Type B pancreatic cell (in vitro differentiated cells): Measurements from ENCODE around the gene RBL1. TPM values are rescaled to one million over a fixed set of nuclear protein-coding genes. Genes with fewer than 3 reads are reported as not detected.
A peak's percentile ranks its signal among the peaks of the same experiment; 100 is the strongest.

Source experiments
- DNase-seq: peaks from one replicate; pipeline ENCODE4 v3.0.0; 2021; ENCODE audit warnings: mixed read lengths; ENCODE audit not compliant: unreplicated experiment; ENCODE audit errors: extremely low spot score
- H3K27ac Mint-ChIP-seq: 2 replicates; pipeline ENCODE4 v1.8.0; 2021; ENCODE audit warnings: mild to moderate bottlenecking, mixed read lengths
- H3K27me3 Mint-ChIP-seq: 2 replicates; pipeline ENCODE4 v1.8.0; 2021; ENCODE audit warnings: mixed read lengths
- H3K36me3 Mint-ChIP-seq: 2 replicates; pipeline ENCODE4 v1.8.0; 2021; ENCODE audit warnings: mixed read lengths
- H3K4me1 Mint-ChIP-seq: one replicate; pipeline ENCODE4 v1.8.0; 2021; ENCODE audit warnings: mixed read lengths; ENCODE audit not compliant: unreplicated experiment
- H3K4me3 Mint-ChIP-seq: 2 replicates; pipeline ENCODE4 v1.8.0; 2021; ENCODE audit warnings: mild to moderate bottlenecking, mixed read lengths
- H3K9me3 Mint-ChIP-seq: 2 replicates; pipeline ENCODE4 v1.8.0; 2021; ENCODE audit warnings: mixed read lengths
- total RNA-seq: library from RNA; stranded (reverse); gene quantifications from 2 replicates; pipeline ENCODE4 v1.2.1, GENCODE V29; 2021; ENCODE audit warnings: low replicate concordance
- TF ChIP-seq, protein P1 (sequence below): fragments of 200-600 bp; sonication (generic); conservative IDR thresholded peaks from 2 replicates; pipeline ENCODE4 v1.5.0; 2021; ENCODE audit warnings: antibody characterized with exemption, mild to moderate bottlenecking

Gene RBL1
- total RNA-seq, 1 donor from 2014 or later = 16.0 TPM

DNA sequence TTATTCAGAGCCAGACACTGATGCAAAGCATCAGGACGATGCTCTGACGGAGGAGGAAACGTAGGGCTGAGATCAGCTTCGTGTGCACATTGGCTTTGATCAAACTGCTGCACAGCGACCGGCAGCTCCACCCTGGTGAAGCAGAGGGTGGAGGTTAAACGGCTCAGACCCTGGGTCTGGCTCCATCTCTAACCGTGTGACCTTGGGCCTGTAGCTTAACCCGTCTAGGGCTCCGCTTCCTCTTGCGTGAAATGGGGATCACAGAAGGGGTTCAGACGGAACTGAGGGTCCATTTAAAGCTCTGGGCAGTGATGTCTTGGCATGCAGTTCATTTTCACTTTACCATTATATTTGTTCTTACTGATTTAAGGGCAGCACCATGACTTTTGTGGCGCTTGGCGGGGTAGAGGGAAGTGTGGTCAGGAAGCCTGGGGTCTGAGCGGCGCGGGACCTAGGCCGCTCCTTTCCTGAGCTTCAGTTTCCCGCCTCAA, 644 bp downstream of the RBL1 start:
- Mint-ChIP-seq H3K36me3 (peaks cover 3% of the 10 kb centered on the region), H3K27me3 (no peaks in the 10 kb centered on the region), H3K4me1 (peaks cover 13% of the 10 kb centered on the region), H3K9me3 (no peaks in the 10 kb centered on the region), H3K27ac (peak overlapping the region; percentile 89), H3K4me3 (peak overlapping the region; percentile 90)
- DNase-seq = no peak
- TF ChIP-seq, protein P1, sequence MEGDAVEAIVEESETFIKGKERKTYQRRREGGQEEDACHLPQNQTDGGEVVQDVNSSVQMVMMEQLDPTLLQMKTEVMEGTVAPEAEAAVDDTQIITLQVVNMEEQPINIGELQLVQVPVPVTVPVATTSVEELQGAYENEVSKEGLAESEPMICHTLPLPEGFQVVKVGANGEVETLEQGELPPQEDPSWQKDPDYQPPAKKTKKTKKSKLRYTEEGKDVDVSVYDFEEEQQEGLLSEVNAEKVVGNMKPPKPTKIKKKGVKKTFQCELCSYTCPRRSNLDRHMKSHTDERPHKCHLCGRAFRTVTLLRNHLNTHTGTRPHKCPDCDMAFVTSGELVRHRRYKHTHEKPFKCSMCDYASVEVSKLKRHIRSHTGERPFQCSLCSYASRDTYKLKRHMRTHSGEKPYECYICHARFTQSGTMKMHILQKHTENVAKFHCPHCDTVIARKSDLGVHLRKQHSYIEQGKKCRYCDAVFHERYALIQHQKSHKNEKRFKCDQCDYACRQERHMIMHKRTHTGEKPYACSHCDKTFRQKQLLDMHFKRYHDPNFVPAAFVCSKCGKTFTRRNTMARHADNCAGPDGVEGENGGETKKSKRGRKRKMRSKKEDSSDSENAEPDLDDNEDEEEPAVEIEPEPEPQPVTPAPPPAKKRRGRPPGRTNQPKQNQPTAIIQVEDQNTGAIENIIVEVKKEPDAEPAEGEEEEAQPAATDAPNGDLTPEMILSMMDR = no peak

DNA sequence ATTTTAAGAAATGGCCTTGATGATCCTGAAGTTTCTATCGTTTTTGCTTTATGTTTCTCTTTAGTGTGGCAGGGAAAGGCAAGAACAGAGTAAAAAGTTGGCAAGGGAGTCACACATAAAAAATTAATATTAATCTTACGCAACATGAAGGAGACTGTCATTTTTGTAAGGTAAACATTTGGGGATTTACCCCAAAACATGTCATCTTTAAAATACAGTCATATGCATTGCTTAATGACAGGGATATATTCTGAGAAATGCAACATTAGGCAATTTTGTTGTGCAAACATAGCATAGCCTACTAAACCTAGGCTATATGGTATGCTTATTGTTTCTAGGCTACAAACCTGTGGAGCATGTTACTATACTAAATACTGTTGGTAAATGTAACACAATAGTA, 5.4 kb downstream of the RBL1 start:
- Mint-ChIP-seq H3K9me3 (no peaks in the 10 kb centered on the region), H3K4me3 (no peak overlapping the region), H3K27me3 (no peaks in the 10 kb centered on the region), H3K36me3 (peaks cover 6% of the 10 kb centered on the region), H3K27ac (no peak overlapping the region), H3K4me1 (peaks cover 7% of the 10 kb centered on the region)
- no peak for DNase-seq
- TF ChIP-seq, protein P1 = no peak

GRCh38 chr20:37081717-37082289, 14.0 kb downstream of the RBL1 start:
- H3K4me3 Mint-ChIP-seq = no peak overlapping the region
- DNase-seq = no peak
- no peaks in the 10 kb centered on the region for H3K4me1 Mint-ChIP-seq
- no peak overlapping the region for H3K27ac Mint-ChIP-seq
- H3K9me3 Mint-ChIP-seq = no peaks in the 10 kb centered on the region
- H3K27me3 Mint-ChIP-seq = no peaks in the 10 kb centered on the region
- TF ChIP-seq, protein P1 = peak; percentile 57
- peaks cover 27% of the 10 kb centered on the region for H3K36me3 Mint-ChIP-seq

GRCh38 chr20:37077009-37077408, 18.8 kb downstream of the RBL1 start:
- TF ChIP-seq, protein P1 = no peak
- Mint-ChIP-seq H3K27ac (no peak overlapping the region), H3K36me3 (peaks cover 33% of the 10 kb centered on the region), H3K9me3 (no peaks in the 10 kb centered on the region), H3K27me3 (no peaks in the 10 kb centered on the region), H3K4me1 (no peaks in the 10 kb centered on the region), H3K4me3 (no peak overlapping the region)
- DNase-seq = no peak

DNA sequence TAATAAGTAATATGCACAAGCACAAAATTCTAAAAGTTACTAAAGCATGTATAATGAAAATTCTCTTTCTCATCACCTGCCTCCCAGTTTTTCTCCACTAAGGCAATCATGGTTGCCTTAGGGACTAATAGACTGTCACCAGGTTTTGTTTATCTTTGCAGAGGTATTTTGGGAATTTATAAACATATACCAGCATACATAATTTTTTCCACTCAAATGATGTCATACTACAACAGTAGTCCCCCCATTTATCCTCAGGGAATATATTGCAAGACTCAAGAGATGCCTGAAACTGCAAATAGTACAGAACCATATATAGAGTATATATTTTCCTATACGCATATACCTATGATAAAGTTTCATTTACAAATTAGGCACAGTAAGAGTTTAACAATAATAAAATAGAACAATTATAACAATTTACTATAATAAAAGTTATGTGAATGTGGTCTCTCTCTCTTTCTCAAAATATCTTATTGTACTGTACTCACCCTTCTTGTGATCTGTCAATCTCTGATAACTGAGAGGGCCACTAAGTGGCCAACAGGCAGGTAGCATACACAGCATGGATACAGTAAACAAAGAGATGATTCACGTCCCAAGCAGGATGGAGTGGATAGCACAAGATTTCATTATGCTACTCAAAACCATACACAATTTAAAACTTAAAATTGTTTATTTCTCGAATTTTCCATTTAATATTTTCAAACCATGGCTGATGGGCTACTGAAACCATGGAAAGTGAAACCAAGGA, 19.7 kb downstream of the RBL1 start:
- no peaks in the 10 kb centered on the region for H3K27me3 Mint-ChIP-seq
- H3K4me3 Mint-ChIP-seq = no peak overlapping the region
- TF ChIP-seq, protein P1 = no peak
- peaks cover 31% of the 10 kb centered on the region for H3K36me3 Mint-ChIP-seq
- no peak overlapping the region for H3K27ac Mint-ChIP-seq
- no peaks in the 10 kb centered on the region for H3K4me1 Mint-ChIP-seq
- no peaks in the 10 kb centered on the region for H3K9me3 Mint-ChIP-seq
- DNase-seq = no peak
